Heart right ventricle (tissue), 16 donors: ENCODE data around the gene CREB3L2. TPM values are rescaled to one million over a fixed set of nuclear protein-coding genes. Genes with fewer than 3 reads are reported as not detected.

ENCODE experiments used
- ATAC-seq, 8 donors: fragments of 200-7000 bp; cut with Tn5 transposase; one replicate each; pipeline ENCODE4 v1.9.1; 2020; ENCODE audit warnings: mild to moderate bottlenecking in 8 of 8, moderate library complexity in 8 of 8, moderate number of reproducible peaks in 1 of 8
- DNase-seq, 2 donors: peaks; one replicate each; pipeline ENCODE4 v3.0.0-alpha.2; 2020
- H3K27ac ChIP-seq, 10 donors: fragments of 200-600 bp; sonication (generic) in 2 of 10; one replicate each; pipeline versions ENCODE4 v1.5.0 to v1.8.0; 2020 to 2022; ENCODE audit warnings: mild to moderate bottlenecking in 3 of 10
- H3K27me3 ChIP-seq, 7 donors: fragments of 200-600 bp; one replicate each; pipeline ENCODE4 v1.8.0; 2021 to 2022; ENCODE audit warnings: mild to moderate bottlenecking in 2 of 7
- H3K36me3 ChIP-seq, 9 donors: fragments of 200-600 bp; sonication (generic) in 1 of 9; one replicate each; pipeline versions ENCODE4 v1.5.0 to v1.8.0; 2020 to 2022; ENCODE audit warnings: mild to moderate bottlenecking in 2 of 9
- H3K4me1 ChIP-seq, 9 donors: fragments of 200-600 bp; sonication (generic) in 1 of 9; one replicate each; pipeline versions ENCODE4 v1.5.0 to v1.8.0; 2020 to 2022; ENCODE audit warnings: mild to moderate bottlenecking in 4 of 9
- H3K4me3 ChIP-seq, 10 donors: fragments of 200-600 bp; sonication (generic) in 2 of 10; one replicate each; pipeline versions ENCODE4 v1.5.0 to v1.8.0; 2020 to 2022; ENCODE audit warnings: mild to moderate bottlenecking in 7 of 10, moderate library complexity in 2 of 10
- H3K9me3 ChIP-seq, 11 donors: fragments of 200-600 bp in 10 of 11; sonication (generic) in 2 of 11; one replicate each; pipeline versions ENCODE4 v1.5.0 to v1.8.0; 2013 to 2022; ENCODE audit warnings: mild to moderate bottlenecking in 2 of 11, control low read depth in 1 of 11, moderate library complexity in 1 of 11
- WGBS, 2 donors: extraction: QIAGEN DNeasy Blood & Tissue Kit; methylation state at CpG; one replicate each; pipeline ENCODE4 v1.1.7; 2013; ENCODE audit warnings: inconsistent platforms in 1 of 2; 5-methylcytosine and 5-hydroxymethylcytosine counted together
- intact Hi-C, 10 donors: fragments of 100-400 bp; cut with DNase I; formaldehyde crosslinking; loops; one replicate each; pipeline versions ENCODE4 v1.11.1 to v1.14.2; 2022
- polyA plus RNA-seq, 2 donors: library from polyadenylated mRNA; stranded (reverse); fragments of 200-250 nt; gene quantifications; one replicate each; pipeline ENCODE4 v1.2.3, GENCODE V29; 2013
- total RNA-seq, 10 donors: library from RNA; stranded (reverse); fragmentation: NEBNext Ultra II Directional in 3 of 10; extraction: Animal tissue kit (Norgen Biotek cat#: 25700) in 3 of 10; gene quantifications; one replicate each; pipeline versions ENCODE4 v1.2.1 to v1.2.4, GENCODE V29; 2021 to 2023
- TF ChIP-seq, protein P1 (sequence below), 9 donors: fragments of 200-600 bp; sonication (generic) in 2 of 9; IDR thresholded peaks; one replicate each; pipeline versions ENCODE4 v1.5.0 to v1.8.0; 2021 to 2022; ENCODE audit warnings: antibody characterized with exemption in 9 of 9, mild to moderate bottlenecking in 5 of 9, moderate library complexity in 1 of 9
- donor health status: Arrhythmogenic right ventricular cardiomyopathy.
- donor health status: ischemic (EF 13 %, LVEDD 7.1; RV severe dilation, severe dysfunction).
- donor health status: healthy with polysubstance abuse.
- donor health status: DM: no; HTN: yes; CAD: no.
- donor health status: DM: no; HTN: no; CAD: no.
- donor health status: ischemic (EF 25% LVEDD 6.9; RV normal size, moderate dysfunction).
- donor health status: ischemic (EF 25% LVEDD 5.7; RV mildly dilated, moderate dysfunction).
- donor health status: healthy.
- donor health status: DM: yes; HTN: yes; CAD: no.
- donor health status: Ischemic cardiomyopathy.
- donor health status: ischemic (EF 35%, LVEDD 5.7; RV mildly dilated, moderate dysfunction).
- donor health status: nonischemic (EF 11% LVEDD 7.7; RV severe dilation, severe dysfunction).
- donor health status: DM: yes; HTN: yes; CAD: no.
- donor health status: PGD.
- donor health status: ischemic (EF 29% LVEDD 5.4; RV normal size, mild dysfunction).
- donor health status: nonischemic (EF 23%, LVEDD 6.1; RV moderate dilation, normal function).

The CREB3L2 gene
- total and polyA plus RNA-seq, 12 donors = 4.2 to 34.2 (median 23.3) TPM

DNA sequence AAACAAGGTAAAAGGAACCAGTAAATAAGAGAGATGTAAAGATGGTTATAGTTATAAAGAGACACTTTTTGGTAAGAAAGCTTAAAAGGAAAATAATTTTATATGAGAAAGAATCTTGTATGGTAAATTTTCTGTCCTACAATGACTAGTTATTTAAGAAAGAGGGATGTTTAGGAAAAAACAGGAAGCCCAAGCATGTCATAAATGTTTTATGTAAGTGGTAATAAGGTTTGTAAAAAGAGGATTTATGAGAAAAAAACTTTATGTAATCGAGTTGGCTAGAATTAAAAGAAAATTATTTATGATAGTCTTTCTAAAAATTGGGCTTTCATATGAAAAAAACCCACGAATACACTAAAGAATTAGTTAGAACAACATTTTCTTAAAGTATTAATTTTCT lies 34.2 kb upstream of the CREB3L2 start:
- TF ChIP-seq, protein P1, sequence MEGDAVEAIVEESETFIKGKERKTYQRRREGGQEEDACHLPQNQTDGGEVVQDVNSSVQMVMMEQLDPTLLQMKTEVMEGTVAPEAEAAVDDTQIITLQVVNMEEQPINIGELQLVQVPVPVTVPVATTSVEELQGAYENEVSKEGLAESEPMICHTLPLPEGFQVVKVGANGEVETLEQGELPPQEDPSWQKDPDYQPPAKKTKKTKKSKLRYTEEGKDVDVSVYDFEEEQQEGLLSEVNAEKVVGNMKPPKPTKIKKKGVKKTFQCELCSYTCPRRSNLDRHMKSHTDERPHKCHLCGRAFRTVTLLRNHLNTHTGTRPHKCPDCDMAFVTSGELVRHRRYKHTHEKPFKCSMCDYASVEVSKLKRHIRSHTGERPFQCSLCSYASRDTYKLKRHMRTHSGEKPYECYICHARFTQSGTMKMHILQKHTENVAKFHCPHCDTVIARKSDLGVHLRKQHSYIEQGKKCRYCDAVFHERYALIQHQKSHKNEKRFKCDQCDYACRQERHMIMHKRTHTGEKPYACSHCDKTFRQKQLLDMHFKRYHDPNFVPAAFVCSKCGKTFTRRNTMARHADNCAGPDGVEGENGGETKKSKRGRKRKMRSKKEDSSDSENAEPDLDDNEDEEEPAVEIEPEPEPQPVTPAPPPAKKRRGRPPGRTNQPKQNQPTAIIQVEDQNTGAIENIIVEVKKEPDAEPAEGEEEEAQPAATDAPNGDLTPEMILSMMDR (IDR thresholded peaks at IDR 0.05) = no peak
- Histone ChIP-seq H3K27me3 (no peaks in the 10 kb centered on the region), H3K36me3 (no peaks in the 10 kb centered on the region), H3K4me3 (no peak overlapping the region), H3K4me1 (no peaks in the 10 kb centered on the region), H3K27ac (no peak overlapping the region), H3K9me3 (peaks cover 0 to 16% (median 0%) of the 10 kb centered on the region in 11 donors)
- no peak for DNase-seq
- no peak for ATAC-seq
- WGBS, 2 donors = 59 to 60% methylated on average over 2 of the region's 2 CpGs
- intact Hi-C loops = no loop called here

DNA sequence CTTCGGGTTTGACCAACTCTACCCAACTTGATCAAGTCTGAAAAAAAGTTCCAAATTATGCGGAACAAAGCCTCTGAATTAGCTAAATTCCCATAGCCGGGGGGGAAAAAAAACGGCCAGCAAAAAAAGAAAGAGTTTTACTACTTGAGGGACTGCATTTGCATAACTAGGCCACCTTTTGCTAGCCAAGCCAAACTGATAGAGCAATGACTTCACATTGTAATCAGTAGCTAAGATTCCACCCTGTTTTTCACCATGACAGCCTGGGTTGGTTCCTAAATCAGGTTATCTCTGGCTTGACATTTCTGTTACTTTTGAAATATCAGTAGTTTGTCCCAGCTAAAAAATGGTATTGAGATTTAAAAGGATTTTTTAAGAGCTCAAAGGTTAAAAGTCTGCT lies 31.4 kb upstream of the CREB3L2 start:
- DNase-seq (no peak), ATAC-seq (no peak)
- Histone ChIP-seq H3K4me3 (no peak overlapping the region), H3K4me1 (no peaks in the 10 kb centered on the region), H3K27me3 (no peaks in the 10 kb centered on the region), H3K36me3 (no peaks in the 10 kb centered on the region), H3K9me3 (peaks cover 0 to 16% (median 0%) of the 10 kb centered on the region in 11 donors), H3K27ac (no peak overlapping the region)
- WGBS, 2 donors = 81 to 84% methylated on average over 4 of the region's 4 CpGs
- TF ChIP-seq, protein P1 (IDR thresholded peaks at IDR 0.05) = no peak
- intact Hi-C loops = no loop called here

DNA sequence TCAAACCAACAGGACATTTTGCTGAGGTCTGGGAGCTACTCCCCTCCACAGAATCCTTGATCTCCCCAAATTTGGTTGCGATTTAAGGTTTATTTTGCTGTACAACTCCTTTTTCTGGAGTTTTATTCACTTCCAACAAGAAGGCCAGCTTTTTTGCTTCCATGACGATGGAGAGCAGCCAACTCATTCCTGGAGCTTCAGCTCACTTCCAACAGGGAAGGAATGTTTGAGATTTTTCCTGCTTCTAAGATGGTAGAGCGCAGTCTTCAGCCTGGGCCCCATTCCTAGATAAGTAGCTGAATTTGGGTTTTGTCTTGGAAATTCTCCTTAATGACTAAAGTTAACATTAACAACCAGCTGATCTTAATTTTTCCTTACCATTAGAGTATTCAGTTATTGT lies 30.9 kb upstream of the CREB3L2 start:
- WGBS, 2 donors = 79 to 81% methylated on average over 3 of the region's 3 CpGs

DNA sequence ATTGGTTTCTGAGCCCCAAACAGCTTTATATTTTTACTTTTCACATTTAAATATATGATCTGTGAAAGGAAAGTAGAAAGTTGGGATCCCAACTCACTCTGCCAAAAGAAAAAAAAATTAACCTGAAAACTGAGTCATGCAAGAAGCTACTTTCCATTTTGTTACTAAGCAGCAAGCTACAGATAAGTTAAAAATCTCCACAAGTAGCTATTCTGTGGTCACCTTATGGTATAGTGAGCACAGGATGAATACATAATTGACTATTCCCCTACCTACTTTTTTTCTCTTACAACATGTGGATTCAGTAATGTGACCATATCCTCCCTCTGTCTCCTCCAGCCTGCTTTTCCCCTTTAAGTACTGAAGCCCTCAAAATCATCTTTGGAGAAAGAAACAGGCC lies 30.3 kb upstream of the CREB3L2 start:
- no peak overlapping the region for H3K4me3 ChIP-seq
- peaks cover 0 to 4% (median 0%) of the 10 kb centered on the region in 7 donors for H3K27me3 ChIP-seq
- no peaks in the 10 kb centered on the region for H3K36me3 ChIP-seq
- DNase-seq = no peak
- TF ChIP-seq, protein P1 (IDR thresholded peaks at IDR 0.05) = no peak
- intact Hi-C loops = no loop called here
- no peaks in the 10 kb centered on the region for H3K4me1 ChIP-seq
- ATAC-seq = no peak
- peaks cover 0 to 11% (median 0%) of the 10 kb centered on the region in 11 donors for H3K9me3 ChIP-seq
- no peak overlapping the region for H3K27ac ChIP-seq

More for the DNA sequence above, 30.9 kb upstream of the CREB3L2 start:
- Histone ChIP-seq H3K27ac (no peak overlapping the region), H3K4me1 (no peaks in the 10 kb centered on the region), H3K9me3 (peaks cover 0 to 16% (median 0%) of the 10 kb centered on the region in 11 donors), H3K4me3 (no peak overlapping the region), H3K27me3 (no peaks in the 10 kb centered on the region), H3K36me3 (no peaks in the 10 kb centered on the region)
- ATAC-seq = no peak
- intact Hi-C loops = no loop called here
- no peak for DNase-seq
- TF ChIP-seq, protein P1 (IDR thresholded peaks at IDR 0.05) = no peak
